Panc1 (cell line): ENCODE results near the gene KIAA1671. TPM values are rescaled to one million over a fixed set of nuclear protein-coding genes. Genes with fewer than 3 reads are reported as not detected.

Experiments
- ATAC-seq: fragments of 200-7000 bp; cut with Tn5 transposase; 2 replicates; pipeline ENCODE4 v1.9.1; 2020; ENCODE audit warnings: mild to moderate bottlenecking, moderate library complexity
- BruUV-seq: library from RNA; stranded (reverse); fragments of 400-500 nt; replicated peaks from 2 replicates; lab custom pipeline; 2021; lab: Mats Ljungman, UMichigan
- CTCF ChIA-PET: fragments of 300-600 bp; sonication (Branson Sonifier 250); formaldehyde crosslinking; loops from one replicate; lab custom pipeline; 2022; ENCODE audit warnings: antibody characterized with exemption; lab: Charles Lee
- POLR2A ChIA-PET: fragments of 300-600 bp; sonication (Branson Sonifier 250); formaldehyde crosslinking; loops from one replicate; lab custom pipeline; 2022; ENCODE audit warnings: antibody characterized with exemption; lab: Charles Lee
- DNase-seq: peaks from one replicate; pipeline ENCODE4 v3.0.0-alpha.2; 2010; ENCODE audit warnings: low read depth, low spot score
- H3K27ac ChIP-seq: 2 replicates; pipeline ENCODE4 v1.5.1; 2011; ENCODE audit warnings: mild to moderate bottlenecking, low read length, inconsistent platforms
- H3K27me3 ChIP-seq: fragments of 200-500 bp; sonication (Bioruptor generic); 2 replicates; pipeline ENCODE4 v1.6.0; 2014; ENCODE audit warnings: low read length, inconsistent platforms; ENCODE audit not compliant: control insufficient read depth, insufficient read depth
- H3K36me3 ChIP-seq: fragments of 200-500 bp; sonication (Bioruptor generic); 2 replicates; pipeline ENCODE4 v1.5.1; 2014; ENCODE audit warnings: inconsistent platforms, mild to moderate bottlenecking, low read length, moderate library complexity; ENCODE audit not compliant: control insufficient read depth, insufficient read depth
- H3K4me1 ChIP-seq: 2 replicates; pipeline ENCODE4 v1.5.1; 2011; ENCODE audit warnings: inconsistent platforms, mild to moderate bottlenecking, low read length, moderate library complexity; ENCODE audit not compliant: control insufficient read depth, insufficient read depth
- H3K4me3 ChIP-seq, 2 experiments: 2 replicates each; pipeline ENCODE4 v1.5.1; 2011 to 2012; ENCODE audit warnings: low read depth in 2 of 2, low read length in 2 of 2, mild to moderate bottlenecking in 2 of 2, inconsistent platforms in 1 of 2, moderate library complexity in 1 of 2
- H3K9me3 ChIP-seq: fragments of 200-500 bp; sonication (Bioruptor generic); 2 replicates; pipeline ENCODE4 v1.5.1; 2014; ENCODE audit warnings: low read depth, mild to moderate bottlenecking, inconsistent platforms, low read length, moderate library complexity; ENCODE audit not compliant: control insufficient read depth, insufficient read depth
- CTCF ChIP-seq: fragments of 450-650 bp; IDR thresholded peaks from 2 replicates; pipeline ENCODE4 v1.5.1; 2017; ENCODE audit warnings: mild to moderate bottlenecking
- POLR2AphosphoS5 ChIP-seq: IDR thresholded peaks from 2 replicates; pipeline ENCODE4 v1.6.1; 2012; ENCODE audit warnings: mild to moderate bottlenecking, low read depth, low read length, moderate library complexity
- REST ChIP-seq, 2 experiments: IDR thresholded peaks; 2 replicates each; pipeline ENCODE4 v1.6.1; 2011 to 2012; ENCODE audit warnings: low read depth in 2 of 2, control low read depth in 1 of 2, low read length in 1 of 2, mild to moderate bottlenecking in 1 of 2, moderate library complexity in 1 of 2; ENCODE audit not compliant: insufficient read depth in 1 of 2
- SIN3A ChIP-seq: IDR thresholded peaks from 2 replicates; pipeline ENCODE4 v1.6.1; 2012; ENCODE audit warnings: low read depth, mild to moderate bottlenecking, low read length, moderate library complexity, borderline replicate concordance; ENCODE audit not compliant: insufficient read depth
- TCF7L2 ChIP-seq: IDR thresholded peaks from 2 replicates; pipeline ENCODE4 v1.6.1; 2011; ENCODE audit warnings: mild to moderate bottlenecking, low read depth, low read length, inconsistent platforms
- in situ Hi-C: cut with HindIII; loops from 2 replicates; pipeline ENCODE4 v1.10.0; 2016; ENCODE audit warnings: low sequenced_read_pairs, low pct_unique_long_range_greater_than_20kb
- intact Hi-C: fragments of 100-400 bp; cut with micrococcal nuclease; formaldehyde crosslinking; loops from one replicate; pipeline ENCODE4 v1.10.0; 2022; ENCODE audit not compliant: unreplicated experiment
- total RNA-seq: library from RNA; stranded (reverse); gene quantifications from one replicate; pipeline ENCODE4 v1.2.1, GENCODE V29; 2021; ENCODE audit not compliant: unreplicated experiment

Gene KIAA1671
- total RNA-seq, 1 experiment from 2014 or later, result 48.1 TPM

- CTCF ChIA-PET, result interaction anchor here (1.0 kb wide), 1 partner anchor 437 kb away, joined by 3 read pairs; no protein-coding TSS in a partner anchor
- no peaks in the 10 kb centered on the region for H3K9me3 ChIP-seq
- TF ChIP-seq TCF7L2 (no peak), SIN3A (no peak), REST (IDR thresholded peaks at IDR 0.05; ENCODE audit: insufficient read depth in 1 of 2, low read depth in 2 of 2, low read length in 1 of 2) (no peak), POLR2AphosphoS5 (no peak), CTCF (no peak)
- ATAC-seq (no peak), DNase-seq (no peak)
- no TSS peak for BruUV-seq
- POLR2A ChIA-PET, result interaction anchor here (0.6 kb wide), 1 partner anchor 265 kb away, joined by 3 read pairs; no protein-coding TSS in a partner anchor
- in situ Hi-C loops, result no loop called here
- H3K27ac ChIP-seq, result no peak overlapping the region
- H3K36me3 ChIP-seq, result no peaks in the 10 kb centered on the region
- no peaks in the 10 kb centered on the region for H3K27me3 ChIP-seq
- intact Hi-C loops, result no loop called here
- H3K4me1 ChIP-seq, result peaks cover 10% of the 10 kb centered on the region
- H3K4me3 ChIP-seq, result no peak overlapping the region
Measured at GRCh38 chr22:25165785-25166184, 213.3 kb downstream of the KIAA1671 start.

GRCh38 chr22:25166266-25167040 lies 213.9 kb downstream of the KIAA1671 start:
- in situ Hi-C loops, result no loop called here
- CTCF ChIA-PET, result interaction anchor here (1.0 kb wide), 1 partner anchor 437 kb away, joined by 3 read pairs; no protein-coding TSS in a partner anchor

GRCh38 chr22:25167082-25167481 lies 214.6 kb downstream of the KIAA1671 start:
- H3K4me1 ChIP-seq, result peaks cover 10% of the 10 kb centered on the region
- DNase-seq (peak; percentile 62), ATAC-seq (peak; percentile 84)
- in situ Hi-C loops, result no loop called here
- no peak overlapping the region; a peak in 1 of 4 replicates for H3K4me3 ChIP-seq
- no peak for TF ChIP-seq CTCF
- H3K9me3 ChIP-seq, result no peaks in the 10 kb centered on the region
- ChIA-PET CTCF (no interaction called here), POLR2A (no interaction called here)
- BruUV-seq, result no TSS peak
- no peaks in the 10 kb centered on the region for H3K27me3 ChIP-seq
- H3K36me3 ChIP-seq, result no peaks in the 10 kb centered on the region
- no peak overlapping the region for H3K27ac ChIP-seq
- intact Hi-C loops, result no loop called here

More at GRCh38 chr22:25166266-25167040, 213.9 kb downstream of the KIAA1671 start:
- no TSS peak for BruUV-seq
- TF ChIP-seq POLR2AphosphoS5, result no peak
- intact Hi-C loops, result no loop called here
- H3K36me3 ChIP-seq, result no peaks in the 10 kb centered on the region
- POLR2A ChIA-PET, result no interaction called here
- H3K4me1 ChIP-seq, result peaks cover 10% of the 10 kb centered on the region
- H3K27ac ChIP-seq, result no peak overlapping the region
- DNase-seq, result no peak
- H3K4me3 ChIP-seq, result no peak overlapping the region; a peak in 1 of 4 replicates
- ATAC-seq, result peak; percentile 70
- no peaks in the 10 kb centered on the region for H3K9me3 ChIP-seq
- H3K27me3 ChIP-seq, result no peaks in the 10 kb centered on the region
